HG03432 (cell line): ENCODE data around the gene CNKSR3.

Source experiments
- ATAC-seq: cut with Tn5 transposase; IDR thresholded peaks from one replicate; pipeline ENCODE4 v1.9.1; 2021; ENCODE audit warnings: mild to moderate bottlenecking, moderate library complexity; ENCODE audit not compliant: unreplicated experiment

CNKSR3 gene

DNA sequence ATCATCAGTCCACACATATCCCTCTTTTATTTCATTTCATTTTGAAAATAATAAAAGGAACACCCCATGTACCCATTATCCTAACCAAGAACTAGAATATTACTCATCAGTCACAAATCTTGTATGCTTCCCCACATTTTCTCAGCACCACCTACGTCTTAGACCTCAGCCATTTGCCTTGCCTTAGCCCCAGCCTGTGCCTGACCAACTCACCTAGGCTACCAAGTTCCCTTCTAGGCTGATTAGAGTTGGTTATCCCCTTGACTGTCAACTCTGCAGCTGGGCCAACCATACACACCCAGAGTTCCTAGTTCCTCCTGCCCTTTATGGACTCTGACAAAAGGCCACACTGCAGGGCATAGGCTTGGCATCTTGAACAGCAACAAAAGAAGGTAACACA is 120.5 kb downstream of the CNKSR3 start:
- ATAC-seq = peak; percentile 46

- ATAC-seq = no peak
Observed at GRCh38 chr6:154388803-154389202, 121.7 kb downstream of the CNKSR3 start.

GRCh38 chr6:154386848-154387717 is 123.4 kb downstream of the CNKSR3 start:
- no peak for ATAC-seq

DNA sequence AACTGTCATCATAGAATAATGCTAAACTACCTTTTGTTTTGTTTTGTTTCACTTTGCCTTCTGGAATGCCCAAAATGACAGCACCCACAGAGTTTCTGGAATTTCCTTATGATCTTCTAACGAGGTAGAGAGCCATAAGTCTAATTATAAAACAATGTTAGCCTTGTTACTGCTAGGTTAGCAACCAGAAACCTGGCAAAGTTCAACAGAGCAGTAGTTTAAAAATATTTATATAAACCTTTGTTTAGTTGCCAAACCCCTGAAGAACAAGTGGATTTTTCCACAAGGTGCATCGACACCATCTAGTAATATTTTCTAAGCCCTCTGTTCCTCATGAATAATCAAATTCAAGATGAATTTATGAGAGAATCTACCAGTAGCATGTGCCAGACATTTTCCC is 126.3 kb downstream of the CNKSR3 start:
- no peak for ATAC-seq

- no peak for ATAC-seq
Observed at GRCh38 chr6:154383273-154383672, 127.2 kb downstream of the CNKSR3 start.

- ATAC-seq = no peak
Observed at GRCh38 chr6:154382740-154383139, 127.7 kb downstream of the CNKSR3 start.

DNA sequence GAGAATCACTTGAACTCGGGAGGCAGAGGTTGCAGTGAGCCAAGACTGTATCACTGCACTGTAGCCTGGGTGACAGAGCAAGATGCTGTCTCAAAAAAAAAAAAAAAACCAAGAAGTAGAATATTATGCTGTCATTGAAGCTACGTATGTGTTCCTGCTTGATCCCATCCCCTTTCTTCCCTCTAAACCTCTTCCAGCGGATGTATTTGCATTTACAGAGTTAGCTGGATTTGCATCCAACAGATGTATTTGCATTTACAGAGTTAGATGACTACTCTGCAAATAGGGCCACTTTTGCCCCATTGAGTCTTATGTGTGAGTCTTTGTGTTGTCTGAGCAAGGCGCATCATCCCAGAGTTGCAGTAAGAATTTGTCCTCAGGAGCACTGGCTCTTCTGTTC is 128.9 kb downstream of the CNKSR3 start:
- no peak for ATAC-seq

GRCh38 chr6:154380741-154381140 is 129.7 kb downstream of the CNKSR3 start:
- ATAC-seq = no peak

DNA sequence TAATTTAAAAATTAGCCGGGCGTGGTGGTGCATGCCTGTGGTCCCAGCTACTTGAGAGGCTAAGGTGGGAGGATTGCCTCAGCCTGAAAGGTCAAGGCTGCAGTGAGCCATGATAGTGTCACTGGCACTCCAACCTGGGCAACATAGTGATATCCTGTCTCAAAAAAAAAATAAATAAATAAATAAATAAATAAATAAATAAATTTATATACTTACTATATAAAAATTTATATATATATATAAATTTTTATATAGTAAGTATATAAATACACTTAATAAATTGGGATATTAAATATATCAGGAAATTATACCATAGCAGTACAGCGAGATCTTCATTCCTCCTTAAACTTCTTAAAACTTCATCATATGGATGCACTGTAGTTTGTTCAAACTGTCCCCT is 130.9 kb downstream of the CNKSR3 start:
- no peak for ATAC-seq

DNA sequence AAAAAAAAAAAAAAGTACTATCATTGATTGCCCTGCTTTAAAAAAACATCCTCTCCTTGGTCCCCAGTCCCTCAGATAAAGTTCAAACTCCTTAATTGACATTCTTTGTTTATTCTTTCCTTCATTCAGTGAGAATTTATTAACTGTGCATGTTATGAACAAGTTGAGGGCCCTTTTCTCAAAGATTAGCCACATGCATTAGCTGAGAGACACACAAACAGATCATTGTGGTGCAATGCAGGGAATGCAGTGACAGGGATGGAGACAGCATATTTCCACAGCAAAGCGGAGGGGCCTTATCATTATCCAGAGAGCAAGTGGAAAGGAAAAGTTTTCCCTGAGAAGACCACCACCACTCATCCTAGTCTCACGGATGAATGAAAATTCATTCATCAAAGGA is 132.0 kb downstream of the CNKSR3 start:
- ATAC-seq = no peak

DNA sequence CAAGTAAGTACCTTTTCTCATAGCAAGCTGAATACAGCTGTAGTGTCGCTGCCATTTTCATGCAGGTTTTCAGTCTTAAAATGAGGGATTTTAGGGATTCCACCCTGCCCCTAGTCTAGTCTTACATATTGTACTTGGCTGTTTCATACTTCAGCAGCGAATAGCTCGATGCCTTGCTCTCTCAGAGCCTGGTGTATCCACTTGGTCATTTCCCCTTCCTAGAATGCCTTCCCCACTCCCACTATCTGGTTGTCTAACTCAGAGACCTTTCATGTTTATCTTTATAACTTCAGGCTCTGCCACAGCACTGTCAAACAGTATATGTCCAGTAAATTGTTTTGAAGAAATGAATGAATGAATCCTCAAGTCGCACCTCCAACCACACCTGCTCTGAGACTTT is 132.8 kb downstream of the CNKSR3 start:
- ATAC-seq = no peak

- no peak for ATAC-seq
Observed at GRCh38 chr6:154373971-154374370, 136.5 kb downstream of the CNKSR3 start.

- no peak for ATAC-seq
Observed at GRCh38 chr6:154371281-154371680, 139.2 kb downstream of the CNKSR3 start.

- peak; percentile 71 for ATAC-seq
Observed at GRCh38 chr6:154370545-154370944, 139.9 kb downstream of the CNKSR3 start.

DNA sequence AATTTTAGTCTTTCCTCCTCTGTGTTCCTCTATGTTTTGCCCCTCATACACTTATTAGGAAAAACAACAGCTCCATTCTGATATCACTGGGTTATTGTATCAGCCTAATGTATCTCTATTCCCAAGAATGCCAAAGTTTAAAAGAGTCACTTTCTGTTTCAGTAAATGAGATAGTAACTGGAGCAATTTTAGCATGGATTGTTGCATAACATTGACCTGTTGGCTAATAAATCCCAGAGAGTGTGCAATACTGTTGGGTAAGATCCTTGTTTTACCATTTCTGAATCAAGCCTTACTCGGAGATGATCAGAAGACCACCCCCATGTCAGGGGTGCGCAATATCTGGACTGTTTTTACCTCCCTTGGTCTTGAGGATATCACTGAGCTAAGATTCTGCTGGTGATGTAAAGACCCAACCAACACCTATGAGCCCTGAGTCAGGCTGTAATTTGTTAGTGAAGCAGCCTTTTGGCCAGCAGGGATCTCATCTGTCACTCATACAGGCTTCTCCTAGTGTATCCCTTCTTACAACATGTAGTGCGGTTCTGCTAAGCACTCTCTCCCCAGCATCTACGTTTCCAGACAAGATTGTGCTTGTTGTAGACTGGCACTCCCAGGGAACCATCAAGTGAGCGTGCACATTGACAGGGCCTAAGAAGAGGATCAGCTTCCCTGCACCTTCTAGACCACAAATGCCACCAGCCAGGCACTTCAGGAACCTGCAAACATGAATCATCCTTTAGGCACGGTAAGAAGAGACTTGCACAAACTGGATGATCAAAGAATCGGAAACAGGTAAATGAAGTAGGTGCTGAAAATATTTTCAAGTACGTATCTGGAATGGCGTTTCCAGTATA is 142.4 kb downstream of the CNKSR3 start:
- ATAC-seq = no peak

DNA sequence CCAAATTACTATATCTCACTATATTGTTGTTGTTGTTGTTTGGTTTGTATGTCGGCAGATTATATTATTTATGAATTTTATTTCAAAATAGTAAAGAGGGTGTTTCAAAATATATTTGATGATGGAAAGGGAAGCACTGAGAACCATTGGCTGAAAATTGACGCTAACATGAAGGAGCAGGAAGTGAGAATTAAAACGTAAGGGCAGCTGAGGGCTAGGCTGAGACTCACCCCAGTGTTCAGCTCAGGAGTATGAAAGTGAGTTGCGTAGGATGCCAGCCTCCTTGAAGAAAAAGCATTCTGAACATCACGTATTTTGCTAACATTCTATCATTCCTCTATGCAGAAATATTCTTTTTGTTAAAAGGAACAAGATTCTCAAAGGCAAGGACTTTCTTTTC is 143.1 kb downstream of the CNKSR3 start:
- no peak for ATAC-seq

DNA sequence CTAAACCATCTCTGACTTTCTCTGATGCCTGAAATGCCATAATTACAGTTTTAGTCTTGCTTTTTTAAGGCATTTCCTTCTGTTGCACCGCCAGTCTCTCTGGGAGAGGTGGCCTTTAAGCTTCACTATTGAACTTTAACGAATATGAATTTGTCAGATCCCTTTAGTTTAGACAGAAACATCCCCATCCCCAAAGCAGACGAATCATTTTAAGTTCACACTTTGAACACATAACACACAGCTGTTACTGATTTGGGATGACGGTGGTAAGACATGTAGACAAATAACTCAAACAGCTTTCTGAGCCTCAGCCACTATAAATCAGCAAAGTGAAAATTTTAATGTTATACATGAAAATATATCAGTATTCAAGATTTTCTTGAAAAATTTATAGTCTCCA is 146.7 kb downstream of the CNKSR3 start:
- ATAC-seq = no peak

DNA sequence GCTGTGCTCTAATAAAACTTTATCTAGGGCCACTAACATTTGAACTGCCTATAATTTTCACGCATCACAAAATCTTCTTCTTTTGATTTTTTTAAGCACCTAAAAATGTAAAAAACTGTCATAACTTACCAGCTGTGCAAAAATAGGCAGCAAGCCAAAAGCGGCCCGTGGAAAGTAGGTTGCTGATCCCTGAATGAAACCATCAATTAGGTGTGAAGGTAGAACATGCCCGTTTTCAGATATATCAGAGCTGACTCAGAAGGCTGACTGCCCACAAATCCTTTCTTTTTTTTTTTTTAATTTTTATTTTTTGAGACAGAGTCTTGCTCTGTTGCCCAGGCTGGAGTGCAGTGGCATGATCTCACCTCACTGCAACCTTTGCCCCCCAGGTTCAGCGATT is 149.0 kb downstream of the CNKSR3 start:
- no peak for ATAC-seq

- no peak for ATAC-seq
Observed at GRCh38 chr6:154360476-154360875, 150.0 kb downstream of the CNKSR3 start.

GRCh38 chr6:154359679-154360078 is 150.8 kb downstream of the CNKSR3 start:
- no peak for ATAC-seq

DNA sequence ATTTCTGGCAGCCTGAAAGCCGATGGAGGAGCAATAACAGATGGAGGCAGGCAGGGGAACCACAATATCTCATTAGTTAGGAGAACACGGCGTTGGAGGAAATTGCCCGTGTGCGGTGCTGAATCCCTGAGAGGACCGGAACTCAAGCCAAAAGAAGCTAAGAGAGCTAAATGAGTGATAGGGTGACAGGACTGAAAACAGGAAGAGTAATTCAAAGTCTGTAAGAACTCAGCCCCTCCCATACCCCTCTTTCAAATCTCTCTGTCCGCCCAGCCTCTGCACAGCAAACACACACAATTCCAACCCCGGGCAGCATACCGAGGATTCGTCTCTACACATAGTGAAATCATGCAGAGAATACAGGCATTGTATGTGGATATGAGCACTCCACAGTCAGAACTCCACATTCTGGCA is 151.3 kb downstream of the CNKSR3 start:
- peak; percentile 38 for ATAC-seq

- no peak for ATAC-seq
Observed at GRCh38 chr6:154358019-154358545, 152.4 kb downstream of the CNKSR3 start.
